Measurements from ENCODE around the gene SUGCT.

GRCh38 chr7:40611095-40611871 lies 476.5 kb downstream of the SUGCT start:
- TF ChIP-seq CTCF (conservative IDR thresholded peaks at IDR 0.05 in 1 of 2, IDR thresholded peaks at IDR 0.05 in 1 of 2; ENCODE audit: extremely low read depth in 1 of 2, insufficient read depth in 1 of 2, low read depth in 1 of 2, low read length in 2 of 2) (no peak), EZH2 (IDR thresholded peaks at IDR 0.05; ENCODE audit: borderline replicate concordance, low read length) (no peak)
